ENCODE results near the gene TFPI2. TPM values are rescaled to one million over a fixed set of nuclear protein-coding genes. Genes with fewer than 3 reads are reported as not detected.

Gene TFPI2
- total and polyA plus RNA-seq, 2 of the 4 experiments (the other 2 are of a cell fraction) = 48.9 to 99.0 TPM

DNA sequence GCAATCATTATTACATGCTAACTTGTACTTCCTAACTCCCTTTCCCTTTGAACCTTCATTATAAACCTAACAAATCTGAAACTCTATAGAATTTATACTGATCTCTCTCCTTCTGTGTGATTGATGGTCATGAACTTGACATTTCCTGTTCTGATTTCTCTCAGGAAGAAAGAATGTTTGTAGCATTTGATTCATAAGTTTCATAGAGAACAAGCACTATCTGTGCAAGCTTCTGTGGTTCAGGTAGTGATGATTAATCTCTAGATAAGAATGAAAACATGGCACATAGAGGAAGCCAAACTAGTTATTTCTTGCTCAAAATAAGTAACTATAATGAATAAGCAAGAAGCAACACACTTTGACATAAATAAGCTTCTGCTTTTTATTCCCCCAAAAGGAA is 34.2 kb downstream of the TFPI2 start:
- no peak overlapping the region for H3K4me3 ChIP-seq (ENCODE audit: insufficient read depth, low read depth, low read length)
- H3K79me1 ChIP-seq (ENCODE audit: low read depth in 1 of 2, low read length in 2 of 2) = no peaks in the 10 kb centered on the region
- DNase-seq (peak; percentile 0), ATAC-seq (ENCODE audit: low read depth) (no peak)
- no peak overlapping the region for H2AK5ac ChIP-seq (ENCODE audit: low read depth, low read length)
- H3K27ac ChIP-seq (ENCODE audit: insufficient read depth, low read length) = no peak overlapping the region
- no peaks in the 10 kb centered on the region for H3K36me3 ChIP-seq (ENCODE audit: control insufficient read depth, insufficient read depth, low read length)
- CTCF ChIA-PET = no interaction called here
- no peak overlapping the region for H2AFZ ChIP-seq (replicated peaks; ENCODE audit: low read length, poor library complexity)
- no peak overlapping the region for H3K4me2 ChIP-seq (ENCODE audit: low read depth, low read length)
- no peak overlapping the region for H3K9ac ChIP-seq (ENCODE audit: low read depth, low read length)
- no peak overlapping the region for H4K5ac ChIP-seq (ENCODE audit: low read depth, low read length)
- no peak overlapping the region for H4K91ac ChIP-seq (ENCODE audit: insufficient read depth, low read depth, low read length)
- H2BK15ac ChIP-seq (ENCODE audit: low read depth, low read length) = no peak overlapping the region
- no peak overlapping the region for H2BK20ac ChIP-seq (ENCODE audit: low read depth, low read length)
- no peak overlapping the region for H3K4ac ChIP-seq (ENCODE audit: low read depth, low read length)
- H3K56ac ChIP-seq (ENCODE audit: extremely low read depth, insufficient read depth, low read length) = no peak overlapping the region
- no peaks in the 10 kb centered on the region for H3K9me3 ChIP-seq (ENCODE audit: control insufficient read depth, insufficient read depth, low read length)
- intact Hi-C loops (cut with micrococcal nuclease) (no loop called here), in situ Hi-C loops (cut with MboI; ENCODE audit: low sequenced_read_pairs) (no loop called here), dilution Hi-C loops (cut with HindIII; ENCODE audit: low sequenced_read_pairs, unreplicated experiment) (no loop called here)
- H2BK120ac ChIP-seq (ENCODE audit: low read depth, low read length) = no peak overlapping the region
- no peak overlapping the region for H2AK9ac ChIP-seq (replicated peaks; ENCODE audit: low read depth, low read length, poor library complexity)
- no peak overlapping the region for H4K8ac ChIP-seq (ENCODE audit: low read depth in 2 of 2, low read length in 2 of 2)
- TF ChIP-seq RAD21 (IDR thresholded peaks at IDR 0.05; ENCODE audit: low read length) = no peak
- no peak for TF ChIP-seq MAZ (IDR thresholded peaks at IDR 0.05; ENCODE audit: borderline replicate concordance, low read depth, low read length)
- TF ChIP-seq FOS (IDR thresholded peaks at IDR 0.05; ENCODE audit: low read depth, low read length) = no peak
- no peak for TF ChIP-seq SMC3 (IDR thresholded peaks at IDR 0.05; ENCODE audit: low read depth, low read length)
- TF ChIP-seq CEBPB (IDR thresholded peaks at IDR 0.05; ENCODE audit: low read depth, low read length) = no peak
- TF ChIP-seq BHLHE40 (IDR thresholded peaks at IDR 0.05; ENCODE audit: low read depth, low read length) = no peak
- TF ChIP-seq, protein P1, sequence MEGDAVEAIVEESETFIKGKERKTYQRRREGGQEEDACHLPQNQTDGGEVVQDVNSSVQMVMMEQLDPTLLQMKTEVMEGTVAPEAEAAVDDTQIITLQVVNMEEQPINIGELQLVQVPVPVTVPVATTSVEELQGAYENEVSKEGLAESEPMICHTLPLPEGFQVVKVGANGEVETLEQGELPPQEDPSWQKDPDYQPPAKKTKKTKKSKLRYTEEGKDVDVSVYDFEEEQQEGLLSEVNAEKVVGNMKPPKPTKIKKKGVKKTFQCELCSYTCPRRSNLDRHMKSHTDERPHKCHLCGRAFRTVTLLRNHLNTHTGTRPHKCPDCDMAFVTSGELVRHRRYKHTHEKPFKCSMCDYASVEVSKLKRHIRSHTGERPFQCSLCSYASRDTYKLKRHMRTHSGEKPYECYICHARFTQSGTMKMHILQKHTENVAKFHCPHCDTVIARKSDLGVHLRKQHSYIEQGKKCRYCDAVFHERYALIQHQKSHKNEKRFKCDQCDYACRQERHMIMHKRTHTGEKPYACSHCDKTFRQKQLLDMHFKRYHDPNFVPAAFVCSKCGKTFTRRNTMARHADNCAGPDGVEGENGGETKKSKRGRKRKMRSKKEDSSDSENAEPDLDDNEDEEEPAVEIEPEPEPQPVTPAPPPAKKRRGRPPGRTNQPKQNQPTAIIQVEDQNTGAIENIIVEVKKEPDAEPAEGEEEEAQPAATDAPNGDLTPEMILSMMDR (conservative IDR thresholded peaks at IDR 0.05; ENCODE audit: low read depth, low read length) = no peak
- no peak for TF ChIP-seq MAFK (IDR thresholded peaks at IDR 0.05; ENCODE audit: low read depth, low read length)
- TF ChIP-seq POLR2A (IDR thresholded peaks at IDR 0.05; ENCODE audit: low read depth, low read length) = no peak
- TF ChIP-seq RFX5 (IDR thresholded peaks at IDR 0.05; ENCODE audit: low read depth, low read length) = no peak
- TF ChIP-seq CHD1 (IDR thresholded peaks at IDR 0.05; ENCODE audit: low read depth, low read length) = no peak
- no peak for TF ChIP-seq NFE2L2 (IDR thresholded peaks at IDR 0.05; ENCODE audit: low read depth, low read length)
- TF ChIP-seq RCOR1 (IDR thresholded peaks at IDR 0.05; ENCODE audit: insufficient replicate concordance, low read length) = no peak
- no peak for TF ChIP-seq MXI1 (IDR thresholded peaks at IDR 0.05; ENCODE audit: borderline replicate concordance, low read depth, low read length)
- TF ChIP-seq, protein P2, sequence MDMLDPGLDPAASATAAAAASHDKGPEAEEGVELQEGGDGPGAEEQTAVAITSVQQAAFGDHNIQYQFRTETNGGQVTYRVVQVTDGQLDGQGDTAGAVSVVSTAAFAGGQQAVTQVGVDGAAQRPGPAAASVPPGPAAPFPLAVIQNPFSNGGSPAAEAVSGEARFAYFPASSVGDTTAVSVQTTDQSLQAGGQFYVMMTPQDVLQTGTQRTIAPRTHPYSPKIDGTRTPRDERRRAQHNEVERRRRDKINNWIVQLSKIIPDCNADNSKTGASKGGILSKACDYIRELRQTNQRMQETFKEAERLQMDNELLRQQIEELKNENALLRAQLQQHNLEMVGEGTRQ (IDR thresholded peaks at IDR 0.05; ENCODE audit: low read depth, low read length) = no peak
- no peaks in the 10 kb centered on the region for H3K9me1 ChIP-seq (ENCODE audit: insufficient read depth, low read length)
- H3K18ac ChIP-seq (ENCODE audit: low read depth, low read length) = no peak overlapping the region
- no TSS peak for BruUV-seq (replicated peaks)
- no peaks in the 10 kb centered on the region for H3K27me3 ChIP-seq (ENCODE audit: control insufficient read depth, insufficient read depth, low read length)
- POLR2A ChIA-PET (ENCODE audit: unreplicated experiment) = no interaction called here
- no peak overlapping the region for H2BK5ac ChIP-seq (ENCODE audit: low read depth, low read length, poor library complexity, severe bottlenecking)
- H3K23ac ChIP-seq (ENCODE audit: low read depth, low read length) = no peak overlapping the region
- no peaks in the 10 kb centered on the region for H4K20me1 ChIP-seq (ENCODE audit: insufficient read depth, low read length)
- no peak overlapping the region for H3K14ac ChIP-seq (replicated peaks; ENCODE audit: low read depth, low read length)
- no peaks in the 10 kb centered on the region for H3K4me1 ChIP-seq (ENCODE audit: control insufficient read depth, insufficient read depth, low read length)
